ENCODE measurements around the gene CELA2A.
"Not testable (repeated sequence)": the region's sequence is repeated elsewhere in the genome, so short reads cannot be mapped to it uniquely, and the experiment has no call there.

The CELA2A gene

GRCh38 chr1:15493869-15494390, 37.4 kb downstream of the CELA2A start:
- DNase-seq (ENCODE audit: low spot score): no peak

DNA sequence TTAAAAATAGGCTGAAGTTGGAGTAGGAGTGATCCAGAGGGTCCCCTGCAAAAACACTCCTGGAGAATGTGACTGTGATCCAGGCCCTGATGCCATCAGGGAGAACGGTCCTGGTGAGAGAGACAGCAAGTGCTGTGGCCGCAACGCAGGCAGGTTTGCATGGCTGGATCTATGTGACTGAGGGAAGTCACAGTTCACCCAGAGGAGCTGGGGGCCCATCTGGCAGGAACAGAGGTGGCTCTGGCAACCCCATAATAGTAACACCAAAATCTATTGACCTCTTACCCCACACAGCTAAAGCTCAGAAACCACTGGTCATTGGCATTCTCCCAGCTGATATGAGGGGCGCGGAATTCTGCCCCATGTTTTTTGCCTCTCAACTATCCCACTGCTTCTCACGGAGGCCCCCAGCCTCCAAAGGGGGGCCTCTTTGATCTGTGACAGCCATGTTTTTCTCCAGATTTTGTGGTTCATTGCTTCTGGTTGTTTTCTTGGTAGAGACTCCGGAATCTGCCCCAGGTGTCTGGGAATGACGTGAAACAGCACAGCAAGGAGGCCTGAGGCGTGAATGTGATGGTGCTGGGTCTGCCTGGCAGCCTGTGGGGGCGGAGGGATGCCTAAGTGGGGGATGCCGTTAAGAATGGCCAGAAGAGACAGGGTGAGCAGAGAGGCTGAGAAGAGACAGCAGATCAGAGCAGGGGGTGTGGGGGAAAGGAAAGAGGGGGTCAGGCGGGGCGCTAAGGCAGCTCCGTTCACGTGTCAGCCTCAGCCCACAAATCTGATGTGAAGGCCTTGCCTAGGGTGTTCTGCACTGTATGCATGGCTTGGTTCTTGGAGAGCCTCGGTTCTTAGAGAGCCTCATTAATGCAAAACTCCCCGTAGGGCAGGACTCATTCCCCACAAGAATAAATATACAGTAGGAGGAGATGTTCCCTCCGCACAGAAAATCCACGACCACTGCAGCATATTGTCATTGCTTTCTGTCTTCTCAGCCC, 43.9 kb downstream of the CELA2A start:
- no peak for DNase-seq (ENCODE audit: low spot score)

GRCh38 chr1:15501208-15502032, 44.9 kb downstream of the CELA2A start:
- peak; percentile 55 for DNase-seq (ENCODE audit: low spot score)

DNA sequence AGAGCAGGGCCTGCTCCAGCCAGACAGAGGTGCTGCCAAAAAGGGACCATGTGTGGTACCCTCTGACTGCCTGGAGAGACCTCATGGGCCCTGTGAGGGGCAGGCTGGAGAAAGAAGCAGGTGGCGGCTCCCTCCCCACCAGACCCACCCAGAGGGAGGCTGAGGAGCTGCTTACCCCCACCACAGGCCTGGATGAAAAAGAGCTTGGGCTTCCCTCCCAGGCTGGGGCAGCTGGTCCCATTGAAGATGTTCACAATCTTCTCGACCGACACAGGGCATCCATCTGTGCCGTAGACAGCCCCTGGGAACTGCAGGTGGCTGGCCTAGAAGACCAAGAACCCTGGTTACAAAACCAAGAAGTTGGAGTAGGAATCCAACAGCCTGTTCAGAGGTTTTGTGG, 47.9 kb downstream of the CELA2A start:
- DNase-seq (ENCODE audit: low spot score): no peak

DNA sequence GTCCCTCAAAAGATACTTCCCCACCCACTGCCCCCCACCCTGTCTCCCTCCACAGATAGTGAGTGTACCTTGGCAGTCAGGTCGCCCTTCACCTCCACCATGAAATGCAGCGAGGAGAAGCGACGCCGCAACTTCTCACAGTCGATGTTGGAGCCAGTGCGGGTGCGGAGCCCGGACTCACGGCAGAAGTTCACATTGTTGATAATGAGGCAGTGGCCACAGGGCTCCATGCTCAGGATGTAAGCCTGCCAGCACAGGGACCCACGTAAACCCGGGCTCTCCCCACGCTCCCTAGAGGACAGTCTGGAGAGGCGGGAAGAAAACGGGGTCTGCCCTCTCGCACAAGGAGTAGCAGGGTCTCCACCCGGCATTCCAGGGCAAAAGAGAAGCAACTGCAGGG, 50.3 kb downstream of the CELA2A start:
- DNase-seq (ENCODE audit: low spot score): no peak

- DNase-seq (ENCODE audit: low spot score): no peak
These were observed 50.7 kb downstream of the CELA2A start for GRCh38 chr1:15507278-15507677.

DNA sequence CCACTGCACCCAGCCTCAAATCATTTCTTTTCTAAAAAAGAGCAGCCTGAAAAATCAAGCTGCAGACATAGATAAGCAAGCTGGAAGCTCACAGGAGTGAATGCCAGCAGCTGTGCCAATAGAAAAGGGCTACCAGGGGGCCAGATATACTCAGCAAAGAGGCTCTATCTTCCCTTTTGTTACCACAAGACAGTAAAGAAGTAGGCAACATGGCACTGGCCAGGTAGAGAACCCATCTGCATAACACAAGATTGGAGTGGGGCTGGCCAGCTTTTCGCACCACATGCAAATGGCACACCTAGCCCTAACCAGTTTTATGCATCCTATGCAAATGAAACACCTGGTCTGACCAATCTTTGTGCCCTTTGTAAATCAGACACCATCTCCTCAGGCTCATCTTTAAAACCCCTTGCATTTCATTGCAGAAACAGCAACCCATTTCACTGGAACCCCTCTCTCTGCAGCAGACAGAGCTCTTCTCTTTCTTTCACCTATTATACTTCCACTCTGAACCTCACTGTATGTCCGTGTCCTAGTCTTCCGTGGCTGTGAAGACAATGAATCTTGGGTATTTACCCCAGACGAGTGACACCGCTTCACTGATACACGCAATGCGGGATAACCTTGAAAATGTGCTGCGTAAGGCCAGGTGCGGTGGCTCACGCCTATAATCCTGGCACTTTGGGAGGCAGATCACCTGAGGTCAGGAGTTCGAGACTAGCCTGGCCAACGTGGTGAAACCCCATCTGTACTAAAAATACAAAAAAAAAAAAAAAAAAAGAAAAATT, 52.4 kb downstream of the CELA2A start:
- DNase-seq (ENCODE audit: low spot score): no peak

DNA sequence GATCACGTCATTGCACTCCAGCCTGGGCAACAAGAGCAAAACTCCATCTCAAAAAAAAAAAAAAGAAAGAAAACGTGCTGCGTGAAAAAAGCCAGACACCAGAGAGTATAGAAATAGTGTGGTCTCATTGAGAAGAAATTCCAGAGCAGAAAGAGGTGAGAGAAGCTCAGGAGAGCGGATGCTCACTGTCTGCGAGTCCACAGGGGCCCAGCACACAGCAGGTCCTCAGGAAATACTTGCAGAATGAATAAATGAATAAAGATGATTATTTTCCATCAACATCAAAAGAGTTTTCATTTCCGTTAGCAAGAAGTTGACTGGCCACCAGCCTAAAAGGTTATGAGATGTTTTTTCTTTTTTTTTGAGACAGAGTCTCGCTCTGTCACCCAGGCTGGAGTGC, 53.1 kb downstream of the CELA2A start:
- no peak for DNase-seq (ENCODE audit: low spot score)

DNA sequence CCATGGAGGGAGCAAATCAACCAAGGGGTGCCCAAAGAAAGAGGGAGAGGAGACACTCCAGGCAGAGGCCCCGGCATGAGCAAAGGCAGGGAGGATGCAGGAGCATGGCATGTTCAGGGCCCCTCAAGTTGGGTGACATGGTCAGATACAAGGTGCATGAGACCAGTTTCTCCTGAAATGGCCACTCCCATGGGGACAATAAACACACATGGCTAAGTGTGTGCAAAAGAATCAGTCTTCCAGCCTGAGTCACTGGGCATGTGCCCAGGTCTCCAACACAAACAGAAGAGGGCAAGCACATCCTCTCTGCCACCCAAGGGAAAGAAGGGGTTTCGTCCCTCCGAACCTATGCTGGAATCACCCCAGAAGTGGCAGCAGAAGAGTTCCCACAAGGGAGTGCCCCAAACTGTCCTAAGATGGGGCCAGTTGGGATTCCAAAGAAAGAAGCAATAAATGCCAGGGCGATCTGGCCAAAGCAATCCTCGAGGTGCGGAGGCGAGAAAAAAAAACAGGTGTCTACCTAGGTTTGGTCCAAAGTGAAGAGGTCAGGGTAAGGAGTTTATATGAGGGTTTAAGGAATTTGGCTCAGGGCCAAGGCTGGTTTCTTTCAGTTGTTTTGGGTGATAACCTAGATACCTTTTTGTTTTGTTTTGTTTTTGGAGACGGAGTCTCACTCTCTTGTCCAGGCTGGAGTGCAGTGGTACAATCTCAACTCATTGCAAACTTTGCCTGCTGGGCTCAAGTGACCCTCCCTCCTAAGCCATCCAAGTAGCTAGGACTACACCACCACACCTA, 54.3 kb downstream of the CELA2A start:
- DNase-seq (ENCODE audit: low spot score): no peak

GRCh38 chr1:15513192-15513591, 56.7 kb downstream of the CELA2A start:
- no peak for DNase-seq (ENCODE audit: low spot score)

DNA sequence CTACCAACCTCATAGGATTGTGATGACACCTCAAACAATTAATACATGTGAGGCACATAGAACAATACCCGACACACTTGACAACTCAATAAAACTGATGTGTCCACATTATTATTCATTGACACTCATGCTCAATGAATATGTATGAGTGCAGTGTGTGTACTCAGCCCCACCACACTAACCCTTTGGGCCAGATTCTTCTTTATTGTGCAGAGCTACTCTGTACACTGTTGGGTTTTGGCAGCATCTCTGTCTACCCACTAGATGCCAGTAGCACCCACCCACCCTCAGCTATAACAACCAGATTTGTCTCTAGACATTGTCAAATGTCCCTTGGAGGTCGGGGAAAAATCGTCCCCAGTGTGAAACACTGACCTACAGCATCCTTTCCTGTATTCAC, 57.4 kb downstream of the CELA2A start:
- DNase-seq (ENCODE audit: low spot score): no peak

- not testable (repeated sequence) for DNase-seq (ENCODE audit: low spot score)
These were observed 58.0 kb downstream of the CELA2A start for GRCh38 chr1:15514557-15514956.

DNA sequence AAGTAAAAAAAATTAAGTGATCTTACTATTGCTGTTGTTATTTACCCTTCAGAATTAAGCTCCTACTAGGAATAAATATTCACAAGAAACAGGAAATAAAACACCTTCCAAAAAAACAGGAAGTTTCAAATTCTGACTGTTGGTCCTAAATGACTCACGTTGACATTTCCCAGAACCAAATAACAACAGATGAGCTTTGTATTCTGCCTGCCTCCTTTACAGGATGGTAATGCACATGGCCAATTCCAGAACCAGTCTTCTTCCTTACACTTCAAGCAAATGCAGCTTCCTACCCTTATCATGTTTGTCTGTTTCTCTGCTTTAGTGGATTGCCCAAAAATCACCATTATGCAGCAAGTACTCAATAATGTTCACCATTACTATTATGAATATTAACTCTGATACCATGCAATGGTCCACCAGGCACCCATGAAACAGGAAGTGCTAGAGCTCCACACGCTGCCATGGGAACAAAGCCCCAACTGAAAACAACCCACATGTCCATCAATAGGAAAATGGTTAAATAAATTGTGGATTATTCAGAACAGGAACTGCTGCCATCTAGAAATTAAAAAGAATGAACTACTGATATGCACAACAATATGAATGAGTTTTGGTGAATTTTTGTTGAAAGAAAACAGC, 58.6 kb downstream of the CELA2A start:
- no peak for DNase-seq (ENCODE audit: low spot score)

DNA sequence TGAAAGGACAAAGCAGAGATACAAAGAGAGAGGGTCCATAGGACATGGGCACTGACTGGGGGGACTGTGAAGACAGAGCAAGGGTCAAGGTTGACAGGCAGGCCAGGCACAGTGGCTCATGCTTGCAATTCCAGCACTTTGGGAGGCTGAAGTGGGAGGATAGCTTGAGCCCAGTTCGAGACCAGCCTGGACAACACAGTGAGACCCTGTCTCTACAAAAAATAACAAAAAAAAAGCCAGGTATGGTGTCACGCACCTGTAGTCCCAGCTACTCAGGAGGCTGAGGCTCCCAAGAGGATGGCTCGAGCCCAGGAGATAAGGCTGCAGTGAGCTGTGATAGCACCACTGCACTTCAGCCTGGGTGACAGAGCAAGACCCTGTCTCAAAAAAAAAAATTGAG, 63.1 kb downstream of the CELA2A start:
- no peak for DNase-seq (ENCODE audit: low spot score)

GRCh38 chr1:15521206-15521906, 64.8 kb downstream of the CELA2A start:
- not testable (repeated sequence) for DNase-seq (ENCODE audit: low spot score)
